OCI-LY1 (cell line): ENCODE measurements around the gene B3GNT9.

Source experiments
- H2AFZ ChIP-seq: fragments of 200-600 bp; sonication (generic), shearing (Covaris generic); 2 replicates; pipeline ENCODE4 v1.6.0; 2014; ENCODE audit warnings: antibody characterized with exemption, mild to moderate bottlenecking, low read length
- H3F3A ChIP-seq: fragments of 200-600 bp; sonication (generic), shearing (Covaris generic); 2 replicates; pipeline ENCODE4 v1.6.0; 2014; ENCODE audit warnings: mild to moderate bottlenecking, antibody characterized with exemption, low read length, moderate library complexity; ENCODE audit not compliant: insufficient read depth
- H3K27ac ChIP-seq: fragments of 200-600 bp; sonication (generic); 2 replicates; pipeline ENCODE4 v1.5.1; 2014; ENCODE audit warnings: low read length, mixed run types, mild to moderate bottlenecking, low read depth; ENCODE audit not compliant: poor library complexity, severe bottlenecking
- H3K27me3 ChIP-seq: fragments of 200-600 bp; sonication (generic); 2 replicates; pipeline ENCODE4 v1.6.0; 2014; ENCODE audit warnings: antibody characterized with exemption, mild to moderate bottlenecking, low read length, moderate library complexity; ENCODE audit not compliant: insufficient read depth
- H3K36me3 ChIP-seq: fragments of 200-600 bp; sonication (generic); 2 replicates; pipeline ENCODE4 v1.6.1; 2014; ENCODE audit warnings: mild to moderate bottlenecking, antibody characterized with exemption, low read length, moderate library complexity, mixed read lengths; ENCODE audit not compliant: insufficient read depth
- H3K4me1 ChIP-seq: fragments of 200-600 bp; sonication (generic); 2 replicates; pipeline ENCODE4 v1.5.1; 2014; ENCODE audit warnings: mild to moderate bottlenecking, low read length, moderate library complexity; ENCODE audit not compliant: insufficient read depth, severe bottlenecking
- H3K4me2 ChIP-seq: fragments of 200-600 bp; sonication (generic), shearing (Covaris generic); 2 replicates; pipeline ENCODE4 v1.6.1; 2014; ENCODE audit warnings: low read length
- H3K4me3 ChIP-seq: fragments of 200-600 bp; sonication (generic); 2 replicates; pipeline ENCODE4 v1.5.1; 2014; ENCODE audit warnings: low read length, low read depth, mild to moderate bottlenecking, mixed read lengths; ENCODE audit not compliant: poor library complexity, severe bottlenecking
- H3K79me2 ChIP-seq: fragments of 200-600 bp; shearing (Covaris generic); 2 replicates; pipeline ENCODE4 v1.6.1; 2016; ENCODE audit warnings: mixed run types, low read length, mixed read lengths; ENCODE audit not compliant: insufficient read depth
- H3K9ac ChIP-seq: fragments of 200-600 bp; sonication (generic), shearing (Covaris generic); 2 replicates; pipeline ENCODE4 v1.6.1; 2014; ENCODE audit warnings: mild to moderate bottlenecking, low read length, mixed read lengths
- H3K9me2 ChIP-seq: fragments of 200-600 bp; sonication (generic), shearing (Covaris generic); 2 replicates; pipeline ENCODE4 v1.6.1; 2014; ENCODE audit warnings: low read depth, mild to moderate bottlenecking, low read length, mixed read lengths
- H3K9me3 ChIP-seq: fragments of 200-600 bp; shearing (Covaris generic); 2 replicates; pipeline ENCODE4 v1.6.1; 2014; ENCODE audit warnings: low read length, mixed read lengths
- H4K20me1 ChIP-seq: fragments of 200-600 bp; sonication (generic), shearing (Covaris generic); 2 replicates; pipeline ENCODE4 v1.6.0; 2016; ENCODE audit warnings: mild to moderate bottlenecking, low read length; ENCODE audit not compliant: insufficient read depth
- CTCF ChIP-seq: fragments of 200-600 bp; sonication (generic), shearing (Covaris generic); IDR thresholded peaks from 2 replicates; pipeline ENCODE4 v1.5.1; 2017; ENCODE audit warnings: mild to moderate bottlenecking, antibody characterized with exemption, low read length, moderate library complexity, mixed read lengths
- EZH2 ChIP-seq: fragments of 200-600 bp; sonication (generic), shearing (Covaris generic); IDR thresholded peaks from 2 replicates; pipeline ENCODE4 v1.8.0; 2017; ENCODE audit warnings: borderline replicate concordance, mixed run types, mild to moderate bottlenecking, antibody characterized with exemption, low read length, moderate library complexity, mixed read lengths

The B3GNT9 gene

GRCh38 chr16:67150833-67151396 is at the start of gene B3GNT9:
TSS of gene B3GNT9 (minus strand) at chr16:67150998. CDS start at chr16:67150485, 513 bp downstream.
- Histone ChIP-seq H3K9ac (no peak within 1 kb of the TSS; the same call in 1 of the 2 replicates), H3K27ac (no peak within 1 kb of the TSS), H3K4me3 (peak within 1 kb of the TSS; percentile 28)

GRCh38 chr16:67200491-67200890 is 49.7 kb upstream of the B3GNT9 start:
- H3K27me3 ChIP-seq: no peaks in the 10 kb centered on the region
- H3K4me1 ChIP-seq: peaks cover 16% of the 10 kb centered on the region
- H3K9me3 ChIP-seq: no peaks in the 10 kb centered on the region
- H3F3A ChIP-seq: no peaks in the 10 kb centered on the region
- H3K4me3 ChIP-seq: no peak overlapping the region
- no peak for TF ChIP-seq CTCF
- no peaks in the 10 kb centered on the region for H3K79me2 ChIP-seq
- H3K36me3 ChIP-seq: peaks cover 73% of the 10 kb centered on the region
- no peaks in the 10 kb centered on the region for H3K9me2 ChIP-seq
- no peak overlapping the region for H2AFZ ChIP-seq
- no peak overlapping the region for H3K9ac ChIP-seq
- no peak overlapping the region for H3K4me2 ChIP-seq
- no peak overlapping the region for H3K27ac ChIP-seq
- no peaks in the 10 kb centered on the region for H4K20me1 ChIP-seq

More at GRCh38 chr16:67150833-67151396, at the start of gene B3GNT9:
- no peak for TF ChIP-seq EZH2
- no peak for TF ChIP-seq CTCF
- H3K4me1 ChIP-seq: peaks cover 7% of the 10 kb centered on the region
- no peaks in the 10 kb centered on the region for H3F3A ChIP-seq
- H3K36me3 ChIP-seq: peaks cover 26% of the 10 kb centered on the region
- H3K9me2 ChIP-seq: no peaks in the 10 kb centered on the region
- no peak within 1 kb of the TSS for H2AFZ ChIP-seq
- no peaks in the 10 kb centered on the region for H3K27me3 ChIP-seq
- H3K79me2 ChIP-seq: no peaks in the 10 kb centered on the region
- H3K4me2 ChIP-seq: peak within 1 kb of the TSS; percentile 48
- H4K20me1 ChIP-seq: no peaks in the 10 kb centered on the region
- H3K9me3 ChIP-seq: no peaks in the 10 kb centered on the region

- TF ChIP-seq CTCF (no peak), EZH2 (no peak)
- no peaks in the 10 kb centered on the region for H3F3A ChIP-seq
- H3K4me1 ChIP-seq: peaks cover 16% of the 10 kb centered on the region
- H3K4me3 ChIP-seq: no peak overlapping the region
- no peaks in the 10 kb centered on the region for H3K27me3 ChIP-seq
- no peak overlapping the region for H3K9ac ChIP-seq
- no peak overlapping the region for H3K27ac ChIP-seq
- no peak overlapping the region for H2AFZ ChIP-seq
- no peaks in the 10 kb centered on the region for H3K79me2 ChIP-seq
- no peaks in the 10 kb centered on the region for H3K9me2 ChIP-seq
- H3K36me3 ChIP-seq: peaks cover 80% of the 10 kb centered on the region
- H4K20me1 ChIP-seq: no peaks in the 10 kb centered on the region
- H3K9me3 ChIP-seq: no peaks in the 10 kb centered on the region
- no peak overlapping the region for H3K4me2 ChIP-seq
These were observed 49.0 kb upstream of the B3GNT9 start for GRCh38 chr16:67199808-67200198.
